GM21360 (cell line): ENCODE results near the gene TBC1D23.
"Not testable (repeated sequence)": the region's sequence is repeated elsewhere in the genome, so short reads cannot be mapped to it uniquely, and the experiment has no call there.

Source experiments
- ATAC-seq: cut with Tn5 transposase; IDR thresholded peaks from one replicate; pipeline ENCODE4 v1.9.1; 2021; ENCODE audit warnings: mild to moderate bottlenecking, moderate library complexity; ENCODE audit not compliant: unreplicated experiment

Gene TBC1D23

DNA sequence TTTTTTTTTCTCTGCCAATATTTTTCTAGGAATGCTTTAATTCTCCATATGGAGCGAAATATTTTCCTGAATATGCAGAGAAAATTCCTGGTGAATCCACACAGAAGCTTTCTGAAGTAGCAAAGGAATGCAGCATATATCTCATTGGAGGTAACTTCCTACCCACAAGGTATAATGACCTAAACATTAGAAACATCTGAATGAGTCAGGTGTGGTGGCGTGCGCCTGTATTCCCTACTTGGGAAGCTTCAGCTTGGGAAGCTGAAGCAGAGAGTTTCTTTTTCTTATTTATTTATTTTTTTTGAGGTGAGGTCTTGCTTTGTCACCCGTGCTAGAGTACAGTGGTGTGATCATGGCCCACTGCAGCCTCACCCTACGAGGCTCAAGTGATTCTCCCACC is 79.0 kb downstream of the TBC1D23 start:
- ATAC-seq = no peak

DNA sequence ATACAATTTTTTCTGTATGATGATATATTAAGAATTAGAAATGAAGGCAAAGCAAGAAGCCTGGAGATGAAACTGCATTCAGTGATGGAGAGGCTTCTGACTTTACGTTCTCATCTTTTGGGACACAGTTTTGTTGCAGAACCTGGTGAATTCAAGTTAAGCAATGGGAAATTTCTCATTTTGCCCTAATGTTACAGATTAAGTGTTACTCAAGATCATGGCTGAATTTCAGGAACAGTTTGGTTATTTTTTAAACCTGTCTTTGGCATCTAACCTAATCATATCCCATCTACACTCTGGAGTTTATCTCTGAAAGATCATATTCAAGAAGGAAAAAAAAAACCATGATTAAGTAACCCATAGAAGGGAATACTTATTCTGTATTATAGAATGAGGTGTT is 79.7 kb downstream of the TBC1D23 start:
- no peak for ATAC-seq

DNA sequence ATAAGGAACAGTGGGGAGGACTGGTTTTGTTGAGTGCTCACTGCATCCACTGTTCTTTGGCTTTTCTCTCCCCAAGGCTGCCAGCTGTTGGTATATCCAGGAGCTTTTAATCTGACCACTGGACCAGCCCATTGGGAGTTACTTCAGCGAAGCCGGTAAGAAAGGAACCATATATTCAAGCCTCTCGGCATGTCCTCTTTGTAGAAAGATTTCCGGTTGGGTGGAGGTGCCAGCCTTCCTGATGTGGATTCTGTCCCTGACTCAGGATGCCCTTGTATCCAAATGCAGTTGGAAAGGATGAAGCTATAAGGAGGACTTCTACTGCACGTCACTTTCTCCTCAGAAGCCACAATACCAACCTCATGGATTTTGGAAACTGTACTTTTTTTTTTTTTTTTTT is 87.9 kb downstream of the TBC1D23 start:
- ATAC-seq = no peak

DNA sequence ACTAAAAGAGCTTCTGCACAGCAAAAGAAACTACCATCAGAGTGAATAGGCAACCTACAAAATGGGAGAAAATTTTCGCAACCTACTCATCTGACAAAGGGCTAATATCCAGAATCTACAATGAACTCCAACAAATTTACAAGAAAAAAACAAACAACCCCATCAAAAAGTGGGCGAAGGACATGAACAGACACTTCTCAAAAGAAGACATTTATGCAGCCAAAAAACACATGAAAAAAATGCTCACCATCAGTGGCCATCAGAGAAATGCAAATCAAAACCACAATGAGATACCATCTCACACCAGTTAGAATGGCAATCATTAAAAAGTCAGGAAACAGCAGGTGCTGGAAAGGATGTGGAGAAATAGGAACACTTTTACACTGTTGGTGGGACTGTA is 91.0 kb downstream of the TBC1D23 start:
- ATAC-seq = not testable (repeated sequence)

DNA sequence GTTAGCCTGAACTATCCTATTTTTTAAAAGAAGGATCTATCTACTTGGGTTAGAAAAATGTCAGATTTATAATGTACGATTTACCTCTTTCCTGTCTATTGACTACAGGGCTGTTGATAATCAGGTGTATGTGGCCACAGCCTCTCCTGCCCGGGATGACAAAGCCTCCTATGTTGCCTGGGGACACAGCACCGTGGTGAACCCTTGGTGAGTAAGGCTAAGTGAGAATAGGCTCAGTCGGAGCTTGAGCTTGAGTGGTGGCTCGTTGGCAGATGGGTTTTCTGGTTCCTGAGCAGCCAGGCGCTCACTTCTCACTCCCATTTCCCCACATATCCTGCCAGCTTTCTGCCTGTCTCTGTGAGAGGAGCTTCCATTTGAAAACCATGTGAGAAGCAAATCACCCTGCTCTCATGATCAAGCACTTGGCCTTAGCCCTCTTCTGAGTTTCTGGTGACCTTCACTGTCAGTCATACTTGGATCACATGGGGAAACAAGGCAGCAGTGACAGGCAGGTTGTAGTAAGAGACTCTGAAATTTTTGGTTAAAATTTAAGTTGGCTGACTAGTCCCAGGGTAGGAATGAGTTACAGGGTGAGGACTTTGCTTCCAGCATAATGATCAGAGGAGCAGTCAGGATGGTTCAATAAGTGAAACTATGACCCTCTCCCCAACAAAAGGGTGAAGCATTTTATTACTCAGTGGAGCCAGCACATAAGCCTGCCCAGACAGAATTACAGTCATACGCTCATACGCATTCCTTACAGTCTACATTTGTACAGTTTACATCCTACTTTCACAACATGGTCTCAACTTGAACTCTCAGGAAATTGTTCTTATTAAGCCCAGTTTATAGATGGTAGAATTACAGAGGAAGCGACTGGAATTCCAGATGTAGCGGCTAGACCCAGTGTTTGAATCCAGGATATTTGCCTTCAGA is 91.8 kb downstream of the TBC1D23 start:
- ATAC-seq = no peak

DNA sequence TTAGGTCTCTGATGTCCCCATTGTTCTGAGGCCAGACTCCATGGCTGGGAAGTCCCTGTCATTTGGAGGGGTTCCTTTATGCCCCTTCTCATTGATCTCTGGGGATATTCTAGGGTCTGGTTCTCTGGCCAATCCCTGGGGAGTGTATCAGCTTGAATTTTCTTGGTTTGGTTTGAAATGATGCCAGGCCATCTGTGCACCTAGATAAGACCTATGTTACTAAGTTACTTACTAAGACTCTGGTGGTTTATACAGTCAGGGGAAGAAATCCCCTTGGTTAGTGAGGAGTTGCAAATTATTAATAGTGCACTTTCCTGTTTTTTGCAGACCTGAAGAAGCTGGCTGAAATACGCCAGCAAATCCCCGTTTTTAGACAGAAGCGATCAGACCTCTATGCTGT is 94.1 kb downstream of the TBC1D23 start:
- ATAC-seq = no peak

DNA sequence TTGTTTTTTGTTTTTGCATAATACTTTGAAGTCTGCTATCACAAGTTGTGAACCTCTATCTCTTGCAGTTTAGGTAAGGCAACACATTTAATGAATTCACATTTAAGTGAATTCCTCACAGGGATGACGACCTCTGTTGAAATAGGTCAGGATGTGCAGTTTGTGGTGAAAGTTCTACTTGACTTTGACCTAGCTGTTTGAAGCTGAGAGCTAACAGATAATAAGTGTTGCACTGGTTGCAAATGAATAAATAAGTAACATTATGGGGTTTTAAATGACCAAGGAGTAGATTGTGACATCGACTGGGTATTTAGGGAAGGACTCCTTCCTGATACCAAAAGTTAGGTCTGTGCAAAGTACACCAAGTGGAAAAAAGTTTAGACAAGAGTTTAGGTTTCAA is 97.6 kb downstream of the TBC1D23 start:
- ATAC-seq = no peak

DNA sequence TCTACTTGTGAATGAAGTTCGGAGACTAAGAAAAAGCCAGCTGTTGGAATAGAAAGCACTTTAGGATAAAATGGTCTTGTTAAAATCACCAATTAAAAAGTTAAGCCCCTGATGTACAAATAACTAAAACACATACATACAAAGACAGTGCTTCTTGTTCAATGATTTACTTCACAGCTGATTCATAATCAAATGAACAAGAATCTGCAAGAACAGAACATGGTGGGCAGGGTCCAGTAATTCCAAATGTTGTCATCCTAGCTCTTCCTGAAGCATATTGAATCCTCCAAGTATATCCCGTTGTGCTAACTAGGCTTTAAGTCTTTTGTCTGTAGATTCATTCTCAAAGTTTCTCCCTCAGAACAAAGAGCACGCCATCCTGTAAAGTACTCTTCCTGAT is 98.2 kb downstream of the TBC1D23 start:
- ATAC-seq = no peak

DNA sequence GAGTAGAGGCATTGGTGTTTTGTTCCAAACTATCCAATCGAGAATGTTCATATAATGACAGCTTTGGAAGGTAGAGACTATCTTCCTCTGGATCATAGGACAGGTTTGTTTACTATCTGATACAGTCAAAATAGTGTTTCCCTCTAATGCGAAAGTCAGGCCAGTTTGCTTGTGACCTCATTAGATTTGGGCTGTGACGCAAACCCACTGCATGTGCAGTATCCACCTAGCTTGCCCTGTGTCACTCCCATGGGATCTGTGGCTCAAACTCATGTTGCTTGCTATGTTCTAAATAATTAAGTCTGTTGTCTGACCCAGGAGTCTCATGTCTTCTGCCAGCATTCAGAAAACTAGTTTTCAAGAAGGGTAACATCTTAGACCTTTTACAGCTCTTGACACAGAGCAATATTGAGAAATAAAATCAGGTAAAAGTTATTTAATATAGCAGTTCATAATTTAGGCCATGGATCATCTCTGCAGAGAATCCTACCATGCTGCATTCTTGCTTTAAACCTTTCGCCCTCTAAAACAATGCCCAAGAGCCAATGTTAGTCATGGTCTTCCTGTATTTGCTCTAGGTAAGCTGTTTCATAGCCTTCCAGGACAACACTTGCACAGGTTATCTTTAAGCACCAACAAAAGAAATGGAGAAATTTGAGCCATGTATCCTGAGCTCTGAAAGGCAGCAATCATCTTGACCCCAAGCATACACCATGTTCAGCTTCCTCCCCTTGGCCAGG is 100.1 kb downstream of the TBC1D23 start:
- ATAC-seq = no peak

DNA sequence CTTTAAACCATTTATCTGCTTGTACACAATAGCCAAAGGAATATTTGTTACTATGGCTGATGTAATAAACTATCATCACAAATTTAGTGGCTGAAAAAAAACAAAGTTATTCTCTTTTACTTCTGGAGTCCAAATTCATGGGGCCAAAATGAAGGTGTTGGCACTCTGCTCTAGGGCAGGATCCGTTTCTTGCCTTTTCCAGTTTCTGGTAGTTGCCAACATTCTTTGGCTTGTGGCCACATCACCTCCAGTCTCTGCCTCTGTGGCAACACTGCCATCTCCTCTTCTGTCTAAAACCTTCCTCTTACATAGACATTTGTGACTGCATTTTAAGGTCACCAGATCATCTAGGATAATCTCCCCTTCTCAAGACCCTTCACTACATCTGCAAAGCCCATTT is 101.1 kb downstream of the TBC1D23 start:
- ATAC-seq = no peak

DNA sequence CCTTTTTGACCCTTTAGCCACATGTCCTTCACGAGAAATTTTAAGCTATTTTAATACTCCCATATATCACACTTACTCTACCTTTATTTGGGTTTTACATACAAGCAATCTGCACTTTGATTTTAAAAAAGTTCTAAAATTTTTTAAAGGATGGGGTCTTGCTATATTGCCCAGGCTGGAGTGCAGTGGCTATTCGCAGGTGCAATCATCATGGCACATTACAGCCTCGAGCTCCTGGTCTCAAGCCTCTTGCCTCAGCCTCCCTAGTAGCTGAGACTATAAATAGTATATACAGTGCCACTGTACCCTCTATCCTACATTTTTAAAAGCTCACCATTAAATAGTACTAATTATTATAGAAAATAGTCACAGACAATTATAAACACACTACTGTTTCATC is 103.6 kb downstream of the TBC1D23 start:
- no peak for ATAC-seq

DNA sequence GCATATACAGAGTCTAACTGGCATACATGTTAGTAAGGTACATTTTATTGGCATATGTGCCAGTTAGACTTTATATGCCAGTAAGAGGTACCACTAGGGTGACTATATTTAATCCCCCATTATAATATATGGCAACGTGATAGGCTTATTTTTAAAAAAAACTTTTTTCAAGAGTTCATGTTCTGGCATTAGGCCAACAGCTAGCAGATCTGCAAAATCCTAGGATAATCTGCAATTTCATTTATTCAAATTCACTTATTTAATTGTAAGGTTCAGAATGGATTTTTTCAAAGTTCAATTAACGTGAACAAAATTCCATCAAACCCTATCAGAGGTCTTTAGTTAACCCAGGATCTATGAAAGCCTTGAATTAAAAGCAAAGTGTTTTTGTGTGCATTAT is 105.6 kb downstream of the TBC1D23 start:
- no peak for ATAC-seq

DNA sequence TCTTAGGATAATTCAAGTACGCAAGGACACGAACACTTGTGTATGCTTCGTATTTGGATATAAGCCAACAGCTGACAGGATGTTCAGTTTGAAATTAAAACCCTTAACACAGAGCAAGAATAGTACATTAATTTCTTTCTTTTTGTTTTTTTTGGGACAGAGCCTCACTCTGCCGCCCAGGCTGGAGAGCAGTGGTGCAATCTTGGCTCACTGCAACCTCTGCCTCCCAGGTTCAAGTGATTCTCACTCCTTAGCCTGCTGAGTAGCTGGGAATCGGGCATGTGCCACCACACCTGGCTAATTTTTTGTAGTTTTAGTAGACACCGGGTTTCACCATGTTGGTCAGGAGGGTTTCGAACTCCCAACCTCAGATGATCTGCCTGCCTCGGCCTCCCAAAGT is 107.6 kb downstream of the TBC1D23 start:
- ATAC-seq = no peak

DNA sequence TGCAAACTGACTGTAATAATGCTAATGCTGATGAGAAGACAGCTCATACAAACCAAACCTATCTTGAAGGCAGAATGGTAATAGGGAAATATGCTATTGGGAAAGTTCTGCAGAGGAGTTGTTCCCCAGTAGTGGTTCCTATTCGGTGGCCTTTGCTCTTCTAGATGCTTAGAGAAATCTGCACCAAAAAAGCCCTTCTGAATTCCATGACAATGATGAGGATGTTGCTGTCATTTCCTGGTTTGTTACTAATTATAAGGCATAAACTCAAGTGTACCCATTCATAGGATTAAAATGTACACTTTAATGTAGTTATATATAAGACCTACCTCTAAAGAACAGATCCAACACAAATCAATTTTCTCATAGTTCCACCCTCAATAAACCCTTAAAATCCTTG is 110.0 kb downstream of the TBC1D23 start:
- ATAC-seq = no peak

DNA sequence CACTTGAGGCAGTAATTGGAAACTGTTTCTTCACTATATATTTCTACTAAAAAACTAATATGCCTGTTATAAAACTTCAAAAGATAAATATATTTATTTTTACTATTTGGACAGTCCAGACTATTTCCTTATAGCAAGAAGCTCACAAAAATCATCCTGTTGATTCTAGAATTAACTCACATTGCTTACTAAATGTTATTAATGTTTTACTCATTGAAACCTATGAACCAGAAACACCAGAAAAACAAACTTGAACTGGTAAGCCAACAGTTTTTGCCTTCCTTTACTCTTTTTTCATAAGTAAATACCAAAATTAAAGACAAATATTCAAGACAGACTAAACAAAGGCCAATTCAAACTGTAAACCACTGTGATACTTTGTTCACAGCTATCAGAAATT is 113.7 kb downstream of the TBC1D23 start:
- no peak for ATAC-seq
